ENCODE data around the gene ABCC6.

ABCC6 gene

DNA sequence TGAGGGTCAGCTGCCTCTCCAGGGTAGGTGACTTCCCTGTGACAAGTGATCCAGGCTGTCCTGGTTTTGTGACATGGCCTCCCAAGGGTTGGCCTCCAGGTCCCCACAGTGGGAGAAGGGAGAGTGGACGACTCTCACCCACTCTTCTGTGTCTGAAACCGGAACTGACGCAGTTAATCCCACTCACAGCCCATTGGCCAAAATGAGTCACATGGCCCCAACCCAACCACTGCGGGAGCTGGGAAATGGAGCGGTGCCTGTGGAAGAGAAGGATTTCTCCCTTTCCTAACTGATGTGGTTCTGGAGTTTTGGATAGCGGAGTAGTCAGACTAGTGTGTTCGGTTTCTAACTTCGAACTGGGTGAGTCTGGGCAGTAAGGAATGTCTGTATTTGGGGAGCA lies 79.4 kb downstream of the ABCC6 start:
- no peak for DNase-seq (ENCODE audit: low read depth in 1 of 2, low spot score in 1 of 2)

DNA sequence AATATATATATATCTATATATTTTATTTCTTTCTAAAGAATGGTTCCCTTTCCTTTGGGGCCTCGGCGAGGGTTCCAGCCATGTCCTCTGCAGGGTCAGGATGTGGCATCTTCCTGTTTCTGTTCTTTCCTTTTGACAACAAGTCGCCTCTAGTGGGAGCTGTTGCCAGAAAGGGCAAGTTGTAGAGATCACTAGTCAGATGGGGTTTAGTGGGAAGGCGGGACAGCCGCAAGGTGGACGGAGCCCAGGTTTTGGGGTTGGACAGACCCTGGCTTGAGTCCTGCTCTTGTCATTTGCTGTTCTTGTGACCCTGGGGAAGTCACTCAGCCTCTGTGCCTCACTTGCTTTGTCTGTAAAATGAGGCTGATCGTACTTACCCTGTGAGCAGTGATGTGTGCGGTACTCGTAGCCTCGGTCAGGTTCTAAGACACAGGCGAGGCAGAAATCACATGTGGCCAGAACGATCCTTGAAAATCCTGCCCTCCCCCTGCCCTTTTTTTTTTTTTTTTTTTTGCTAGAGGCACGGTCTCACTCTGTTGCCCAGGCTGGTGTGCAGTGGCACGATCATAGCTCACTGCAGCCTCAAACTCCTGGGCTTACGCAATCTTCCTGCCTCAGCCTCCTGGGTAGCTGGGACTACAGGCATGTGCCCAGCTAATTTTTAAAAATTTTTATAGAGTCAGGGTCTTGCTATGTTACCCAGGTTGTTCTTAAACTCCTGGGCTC lies 80.1 kb downstream of the ABCC6 start:
- DNase-seq (ENCODE audit: low read depth in 1 of 2, low spot score in 1 of 2): no peak

DNA sequence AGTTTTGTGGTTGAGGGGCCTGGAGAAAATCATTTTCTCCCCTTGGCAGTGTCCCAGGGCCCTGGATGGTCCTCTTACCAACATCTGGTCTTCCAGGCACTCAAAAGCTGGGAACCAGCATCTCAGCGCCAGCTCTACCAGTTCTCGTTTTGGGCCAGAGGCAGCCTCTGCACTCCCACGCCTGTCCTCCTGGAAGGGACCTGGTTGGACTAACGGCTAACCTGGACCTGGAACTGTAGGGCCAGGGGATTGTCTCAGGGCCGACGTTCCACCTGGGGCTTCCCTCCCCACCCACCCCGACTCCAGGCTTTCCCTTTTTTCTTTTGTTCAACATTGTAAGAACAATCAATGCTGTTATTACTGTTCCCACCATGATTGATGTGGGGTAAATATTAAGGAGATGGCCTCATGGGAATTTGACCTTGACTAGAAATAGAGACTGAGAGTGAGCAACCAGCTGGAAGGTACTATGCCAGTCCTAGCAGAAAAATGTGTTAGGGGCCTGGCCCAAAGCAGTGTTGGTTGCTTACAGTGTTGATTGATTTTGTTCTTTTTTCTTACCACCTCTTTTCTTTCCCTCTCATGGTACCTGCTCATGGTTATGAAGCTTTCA lies 81.4 kb downstream of the ABCC6 start:
- DNase-seq (ENCODE audit: low read depth in 1 of 2, low spot score in 1 of 2): no peak

DNA sequence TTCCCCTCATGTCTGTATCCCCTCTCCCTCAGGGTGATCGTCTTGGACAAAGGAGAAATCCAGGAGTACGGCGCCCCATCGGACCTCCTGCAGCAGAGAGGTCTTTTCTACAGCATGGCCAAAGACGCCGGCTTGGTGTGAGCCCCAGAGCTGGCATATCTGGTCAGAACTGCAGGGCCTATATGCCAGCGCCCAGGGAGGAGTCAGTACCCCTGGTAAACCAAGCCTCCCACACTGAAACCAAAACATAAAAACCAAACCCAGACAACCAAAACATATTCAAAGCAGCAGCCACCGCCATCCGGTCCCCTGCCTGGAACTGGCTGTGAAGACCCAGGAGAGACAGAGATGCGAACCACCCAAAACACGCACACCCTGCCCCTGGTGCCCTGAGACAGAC lies 82.2 kb downstream of the ABCC6 start:
- no peak for DNase-seq (ENCODE audit: low read depth in 1 of 2, low spot score in 1 of 2)

DNA sequence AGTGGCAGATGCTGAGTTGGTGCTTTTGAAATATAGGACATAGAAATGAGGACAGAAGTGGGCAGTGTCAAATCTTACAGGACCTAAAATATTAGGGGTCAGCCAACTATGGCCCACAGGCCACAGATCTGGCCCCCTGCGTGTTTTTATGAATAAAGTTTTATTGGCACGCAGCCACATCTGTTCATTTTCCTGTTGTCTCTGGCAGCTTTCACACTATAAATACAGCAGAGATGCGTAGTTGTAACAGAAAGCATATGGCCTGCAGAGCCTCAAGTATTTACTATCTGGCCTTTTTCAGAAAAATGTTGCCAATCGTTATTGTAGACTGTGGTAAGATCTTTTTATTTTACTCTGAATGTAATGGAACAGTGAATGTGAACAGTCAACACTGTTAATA lies 82.8 kb downstream of the ABCC6 start:
- no peak for DNase-seq (ENCODE audit: low read depth in 1 of 2, low spot score in 1 of 2)

DNA sequence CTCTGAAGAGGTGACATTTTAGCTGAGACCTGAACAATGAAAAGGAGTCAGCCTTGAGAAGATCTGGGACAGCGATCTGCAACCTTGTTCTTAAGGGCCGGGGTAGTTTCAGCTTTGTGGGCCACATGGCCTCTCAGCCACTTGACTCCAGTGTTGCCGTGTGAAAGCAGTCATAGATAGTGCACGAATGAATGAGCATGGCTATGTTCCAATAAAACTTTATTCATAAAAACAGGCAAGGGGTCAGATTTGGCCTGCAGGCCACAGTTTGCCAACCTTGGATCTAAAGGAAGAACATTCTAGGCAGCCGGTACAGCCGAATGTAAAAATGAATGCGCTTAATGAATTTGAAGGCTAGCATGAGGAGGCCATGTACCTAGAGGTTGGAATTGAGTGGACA lies 83.5 kb downstream of the ABCC6 start:
- no peak for DNase-seq (ENCODE audit: low read depth in 1 of 2, low spot score in 1 of 2)

DNA sequence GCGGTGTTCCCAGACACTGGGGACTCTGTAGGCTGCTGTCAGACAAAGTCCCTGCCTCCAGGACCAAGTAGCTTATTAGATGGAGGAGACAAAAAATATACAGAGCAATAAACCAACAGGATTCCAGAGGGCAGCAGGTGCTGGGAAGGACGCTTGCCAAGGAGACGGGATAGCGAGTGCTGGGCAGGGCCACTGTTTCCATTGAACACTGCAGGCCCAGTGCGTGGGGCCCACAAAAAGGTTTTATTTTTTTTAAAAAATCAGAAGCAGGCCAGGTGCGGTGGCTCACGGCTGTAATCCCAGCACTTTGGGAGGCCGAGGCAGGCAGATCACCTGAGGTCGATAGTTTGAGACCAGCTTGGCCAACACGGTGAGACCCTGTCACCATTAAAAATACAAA lies 84.2 kb downstream of the ABCC6 start:
- no peak for DNase-seq (ENCODE audit: low read depth in 1 of 2, low spot score in 1 of 2)

DNA sequence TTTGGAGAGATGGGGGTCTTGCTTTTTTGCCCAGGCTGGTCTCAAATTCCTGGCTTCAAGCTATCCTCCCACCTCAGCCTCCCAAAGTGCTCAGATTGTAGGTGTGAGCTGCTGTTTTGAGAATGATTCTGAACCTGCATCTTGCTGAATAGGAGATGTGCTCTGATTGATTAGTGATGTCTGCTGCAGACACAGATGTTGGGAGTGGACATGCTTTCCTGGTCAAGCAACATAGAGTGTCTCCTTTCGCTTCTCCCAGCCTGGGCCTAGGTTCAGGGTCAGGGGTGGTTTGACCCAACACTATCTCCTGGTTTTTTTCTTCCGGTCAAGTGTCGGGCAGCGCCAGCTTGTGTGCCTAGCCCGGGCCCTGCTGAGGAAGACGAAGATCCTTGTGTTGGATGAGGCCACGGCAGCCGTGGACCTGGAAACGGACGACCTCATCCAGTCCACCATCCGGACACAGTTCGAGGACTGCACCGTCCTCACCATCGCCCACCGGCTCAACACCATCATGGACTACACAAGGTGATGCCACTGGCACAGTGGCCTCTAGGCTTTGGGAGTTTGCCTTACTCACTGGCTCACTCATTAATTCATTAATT lies 85.2 kb downstream of the ABCC6 start:
- no peak for DNase-seq (ENCODE audit: low read depth in 1 of 2, low spot score in 1 of 2)

DNA sequence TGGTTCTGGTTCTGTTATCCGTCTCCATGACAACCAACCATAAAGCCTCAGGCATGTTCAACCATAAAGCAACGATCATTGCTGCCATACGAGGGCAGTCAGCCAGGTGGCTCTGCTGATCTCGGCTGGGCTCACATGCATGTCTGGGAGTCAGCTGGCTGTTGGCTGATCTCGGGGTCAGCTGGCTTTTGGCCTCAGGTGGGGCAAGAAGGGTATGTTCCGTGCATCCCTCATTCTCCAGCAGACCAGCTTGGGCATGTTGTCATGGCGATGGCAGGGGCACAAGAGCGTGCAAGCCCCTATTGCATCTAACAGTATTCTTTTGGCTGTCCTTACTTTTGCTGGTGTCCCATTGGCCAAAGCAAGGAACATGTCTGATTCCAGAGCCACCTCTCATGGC lies 86.2 kb downstream of the ABCC6 start:
- DNase-seq (ENCODE audit: low read depth in 1 of 2, low spot score in 1 of 2): no peak

DNA sequence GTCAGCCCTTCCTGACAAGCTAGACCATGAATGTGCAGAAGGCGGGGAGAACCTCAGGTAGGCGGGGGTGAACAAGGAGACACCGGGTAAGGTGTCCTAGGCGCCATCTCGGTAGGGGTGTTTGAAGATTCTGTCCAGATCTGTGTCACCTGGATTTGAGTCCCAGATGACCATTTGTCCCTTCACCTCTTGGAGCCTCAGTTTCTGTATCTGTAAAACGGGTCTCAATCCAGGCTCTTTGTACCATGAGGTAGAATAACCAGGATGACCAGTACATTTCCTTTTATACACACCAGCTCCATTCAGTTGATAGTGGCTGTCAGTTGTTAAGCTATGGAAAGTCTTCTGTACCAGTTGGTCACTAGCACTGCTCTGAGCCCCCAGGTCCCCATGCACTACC lies 86.7 kb downstream of the ABCC6 start:
- no peak for DNase-seq (ENCODE audit: low read depth in 1 of 2, low spot score in 1 of 2)

DNA sequence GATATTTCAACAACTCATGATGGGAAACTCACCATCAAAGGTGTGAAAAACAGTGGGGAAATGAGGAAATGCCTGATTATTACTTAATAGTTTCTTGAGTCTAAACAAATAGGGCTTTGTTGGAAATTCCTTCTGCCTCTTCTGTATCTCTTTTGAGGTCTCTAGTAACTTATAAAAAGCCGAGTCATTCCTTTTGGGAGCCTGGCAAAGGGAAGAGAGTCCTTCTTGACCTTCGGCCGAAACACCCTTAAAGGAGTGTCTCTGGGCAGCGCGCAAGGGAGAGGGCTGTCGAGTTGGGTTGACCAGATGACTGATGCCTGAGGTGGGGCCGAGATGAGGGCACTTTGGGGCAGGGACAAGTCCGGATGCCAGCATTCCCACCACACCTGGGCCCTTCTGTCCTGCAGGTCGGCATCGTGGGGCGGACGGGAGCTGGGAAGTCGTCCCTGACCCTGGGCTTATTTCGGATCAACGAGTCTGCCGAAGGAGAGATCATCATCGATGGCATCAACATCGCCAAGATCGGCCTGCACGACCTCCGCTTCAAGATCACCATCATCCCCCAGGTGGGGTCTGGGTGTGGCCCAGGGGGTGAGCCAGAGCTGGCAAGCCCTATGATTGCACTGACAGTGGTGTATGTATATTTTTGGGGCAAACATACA lies 89.2 kb downstream of the ABCC6 start:
- DNase-seq (ENCODE audit: low read depth in 1 of 2, low spot score in 1 of 2): no peak

DNA sequence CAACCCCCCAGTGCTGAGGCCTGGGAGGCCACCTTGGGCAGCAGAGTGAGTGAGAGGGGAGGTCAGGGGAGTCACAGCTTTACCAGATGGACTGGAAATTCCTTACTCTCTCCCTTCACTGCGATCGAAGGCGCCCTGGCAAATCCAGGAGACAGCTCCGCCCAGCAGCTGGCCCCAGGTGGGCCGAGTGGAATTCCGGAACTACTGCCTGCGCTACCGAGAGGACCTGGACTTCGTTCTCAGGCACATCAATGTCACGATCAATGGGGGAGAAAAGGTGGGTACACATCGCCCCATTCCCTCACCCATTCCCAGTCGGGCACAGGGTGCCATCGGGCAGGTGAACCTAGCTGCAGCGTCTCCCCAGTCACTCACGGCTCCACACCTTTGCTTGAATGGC lies 91.6 kb downstream of the ABCC6 start:
- no peak for DNase-seq (ENCODE audit: low read depth in 1 of 2, low spot score in 1 of 2)

DNA sequence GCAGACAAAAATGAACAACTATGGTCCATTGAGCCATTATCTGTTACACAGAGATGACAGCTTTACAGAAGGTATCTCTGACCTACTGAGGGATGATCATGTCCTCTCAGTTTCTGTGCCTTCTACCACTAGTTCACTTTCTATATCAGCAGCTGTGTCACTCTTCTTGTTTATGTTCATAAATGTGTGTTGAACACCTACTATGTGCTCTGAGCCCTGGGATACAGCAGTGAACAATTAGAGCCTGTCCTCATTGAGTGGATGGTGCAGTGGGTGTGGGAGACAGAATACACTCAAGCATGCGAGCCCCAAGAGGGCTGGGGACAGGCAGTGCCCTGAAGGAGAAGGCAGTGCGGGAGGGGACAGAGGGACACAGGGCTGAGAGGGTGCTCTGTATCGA lies 92.1 kb downstream of the ABCC6 start:
- no peak for DNase-seq (ENCODE audit: low read depth in 1 of 2, low spot score in 1 of 2)

DNA sequence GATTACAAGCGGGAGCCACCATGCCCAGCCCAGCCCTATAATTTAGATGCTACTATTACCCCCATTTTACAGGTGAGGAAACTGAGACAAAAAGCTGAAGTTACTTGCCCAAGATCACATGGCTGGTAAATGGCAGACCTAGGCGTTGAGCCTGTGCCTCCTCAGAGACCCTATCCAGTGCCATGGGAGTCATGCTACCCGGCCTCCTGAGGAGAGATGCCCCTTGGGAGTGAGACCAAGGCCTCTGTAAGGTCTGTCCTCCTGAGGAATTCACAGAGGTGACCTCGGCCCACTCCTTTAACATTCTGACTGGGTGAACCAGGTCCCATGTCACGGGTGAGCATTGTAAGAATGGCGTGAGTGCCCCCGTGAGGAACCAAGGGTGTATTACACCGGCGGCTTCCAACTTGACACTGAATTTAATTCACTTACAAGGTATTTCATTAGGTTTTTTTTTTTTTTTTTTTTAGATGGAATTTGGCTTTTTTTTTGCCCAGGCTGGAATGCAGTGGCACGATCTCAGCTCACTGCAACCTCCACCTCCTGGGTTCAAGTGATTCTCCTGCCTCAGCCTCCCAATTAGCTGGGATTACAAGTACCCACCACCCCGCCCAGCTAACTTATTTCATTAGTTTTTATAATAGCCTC lies 95.7 kb downstream of the ABCC6 start:
- DNase-seq (ENCODE audit: low read depth in 1 of 2, low spot score in 1 of 2): peak; percentile 28 to 38

DNA sequence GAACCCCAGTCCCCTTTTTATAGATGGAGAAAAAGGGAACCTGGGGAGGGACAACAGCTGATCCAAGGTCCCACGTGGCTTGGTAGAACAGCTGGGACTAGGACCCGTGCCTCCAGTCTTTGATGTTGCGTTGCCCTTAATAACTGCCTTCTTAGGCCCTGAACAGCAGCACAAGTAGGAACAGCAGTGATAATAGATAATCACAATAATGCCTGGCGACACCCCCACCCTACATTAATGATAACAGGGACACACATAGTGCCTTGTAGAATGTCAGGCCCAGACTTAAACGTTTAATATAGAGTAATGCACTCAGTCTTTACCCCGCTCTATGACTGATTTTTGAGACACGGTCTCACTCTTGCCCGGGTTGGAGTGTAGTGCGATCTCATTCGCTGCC lies 96.4 kb downstream of the ABCC6 start:
- DNase-seq (ENCODE audit: low read depth in 1 of 2, low spot score in 1 of 2): no peak

DNA sequence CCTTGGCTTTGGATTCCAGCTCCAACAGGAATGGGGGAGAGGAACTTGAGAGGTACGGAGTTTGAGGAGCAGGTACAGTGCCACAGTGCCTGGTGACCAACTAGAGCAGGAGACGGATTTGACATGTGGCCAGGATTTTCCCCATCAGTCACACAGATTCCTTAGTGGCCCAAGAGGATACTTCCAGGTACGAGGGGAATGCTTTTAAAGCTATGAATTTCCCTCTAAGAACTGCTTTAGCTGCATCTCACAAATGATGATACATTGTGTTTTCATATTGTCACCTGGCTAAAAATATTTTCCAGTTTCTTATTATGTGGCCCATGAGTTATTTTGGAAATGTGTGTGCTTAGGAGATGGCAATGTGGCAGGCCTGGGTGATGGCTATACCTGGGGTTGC lies 98.3 kb downstream of the ABCC6 start:
- no peak for DNase-seq (ENCODE audit: low read depth in 1 of 2, low spot score in 1 of 2)

DNA sequence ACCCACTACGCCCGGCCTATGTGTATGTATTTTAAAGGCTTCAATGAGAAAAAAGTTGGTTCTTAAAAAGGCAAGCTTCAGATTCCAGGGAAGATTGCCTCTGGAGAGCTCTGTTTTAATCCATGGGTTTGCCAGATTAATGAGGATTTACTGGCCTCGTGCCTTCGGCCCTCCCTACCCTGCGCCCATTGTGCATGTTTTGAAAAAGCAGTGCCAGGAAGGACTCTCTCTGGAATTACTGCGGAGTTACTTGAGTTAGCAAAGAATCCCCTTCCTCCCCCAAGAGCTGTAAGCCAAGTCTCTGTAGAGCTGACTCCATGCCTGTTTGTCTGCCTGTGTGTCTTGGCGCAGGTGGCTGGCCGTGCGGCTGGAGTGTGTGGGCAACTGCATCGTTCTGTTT lies 98.9 kb downstream of the ABCC6 start:
- DNase-seq (ENCODE audit: low read depth in 1 of 2, low spot score in 1 of 2): no peak

DNA sequence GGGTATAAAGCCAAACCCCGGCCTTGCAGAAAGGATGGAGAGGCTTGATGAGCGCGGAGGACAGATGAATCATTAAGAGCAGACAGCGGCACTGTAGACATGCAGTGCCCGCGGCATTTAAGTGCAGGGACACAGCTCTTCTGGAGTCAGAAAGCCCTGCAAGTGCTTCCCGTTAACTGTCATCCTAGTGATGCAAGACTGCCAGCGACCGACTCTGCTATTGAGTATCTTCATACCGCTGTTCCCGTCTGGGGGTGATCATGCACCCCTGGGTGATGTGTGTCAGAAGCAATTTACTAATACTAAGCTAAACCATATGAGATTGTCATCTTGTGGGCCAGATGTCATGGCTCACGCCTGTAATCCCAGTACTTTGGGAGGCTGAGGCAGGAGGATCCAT lies 101.0 kb downstream of the ABCC6 start:
- DNase-seq (ENCODE audit: low read depth in 1 of 2, low spot score in 1 of 2): no peak

DNA sequence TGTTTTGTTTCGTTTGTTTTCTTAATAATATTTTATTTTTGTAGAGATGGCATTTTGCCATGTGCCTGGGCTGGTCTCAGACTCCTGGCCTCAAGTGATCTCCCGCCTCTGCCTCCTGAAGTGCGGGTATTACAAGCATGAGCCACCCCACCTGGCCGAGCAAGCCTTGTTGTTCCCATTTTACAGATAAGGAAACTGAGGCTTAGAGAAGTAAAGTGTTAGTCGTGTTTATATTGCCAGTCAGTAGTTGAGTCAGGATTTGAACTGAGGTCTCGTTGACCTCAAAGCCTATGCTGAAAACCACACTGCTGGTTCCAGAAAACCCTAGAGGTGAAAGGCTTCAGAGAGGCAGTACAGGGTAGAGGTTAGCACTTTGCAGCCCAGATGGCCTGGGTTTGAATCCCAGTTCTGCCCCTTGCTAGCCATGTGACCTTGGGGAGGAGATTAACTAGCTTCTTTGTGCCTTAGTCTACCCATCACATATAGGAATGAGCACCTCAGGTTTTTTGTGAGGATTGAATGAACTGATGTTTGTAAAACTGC lies 102.0 kb downstream of the ABCC6 start:
- DNase-seq (ENCODE audit: low read depth in 1 of 2, low spot score in 1 of 2): no peak

DNA sequence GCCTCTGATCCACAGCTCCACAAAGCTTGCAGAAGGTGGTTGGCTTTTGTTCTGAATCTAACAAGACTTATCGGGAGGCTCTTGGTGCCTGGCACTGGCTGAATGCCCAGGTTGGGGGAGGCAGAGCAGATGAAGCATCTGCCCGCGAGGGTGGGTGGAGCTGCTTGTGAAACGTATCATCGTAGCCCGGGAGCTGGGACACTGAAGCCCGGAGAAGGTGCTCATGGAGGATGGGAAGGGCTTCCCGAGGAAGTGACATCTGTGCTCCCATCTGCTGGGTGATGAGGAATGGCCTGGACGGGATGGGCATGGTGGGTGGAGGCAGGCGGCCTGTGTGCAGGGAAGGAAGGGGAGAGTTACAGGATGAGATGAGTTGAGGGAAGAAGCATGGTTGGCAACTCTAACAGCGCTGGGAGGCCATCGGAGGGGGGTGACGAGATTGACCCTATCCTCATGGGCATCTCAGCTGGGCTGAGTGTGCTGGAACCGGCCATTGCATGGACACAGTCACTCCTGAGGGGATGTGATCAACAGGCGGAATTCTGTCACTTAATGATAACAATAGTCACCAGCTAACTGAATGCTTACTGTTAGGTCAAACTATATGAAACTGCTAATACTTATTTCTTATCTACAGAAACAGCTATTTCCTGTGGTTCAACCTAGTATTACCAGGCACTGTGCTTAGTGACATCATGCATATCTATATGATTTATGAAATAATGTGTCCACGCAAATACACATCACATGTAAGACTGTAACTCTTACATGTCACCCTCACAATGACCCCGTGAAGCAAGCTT lies 102.7 kb downstream of the ABCC6 start:
- no peak for DNase-seq (ENCODE audit: low read depth in 1 of 2, low spot score in 1 of 2)

DNA sequence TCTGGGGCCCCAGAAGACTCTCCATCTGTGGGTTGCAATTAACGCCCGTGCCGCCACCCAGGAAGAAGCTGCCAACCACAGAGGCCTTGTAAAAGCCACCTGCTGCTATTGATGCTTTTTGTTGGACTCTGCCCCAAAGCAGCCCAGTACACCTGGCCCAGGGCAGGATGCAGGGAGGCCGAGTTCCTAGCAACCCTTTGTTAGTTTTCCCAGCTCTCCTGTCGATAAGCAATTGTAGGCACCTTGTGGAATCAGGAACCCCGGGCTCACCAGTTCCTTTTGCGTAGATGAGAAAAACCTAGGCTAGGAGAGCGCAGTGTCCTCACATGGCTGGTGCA lies 103.3 kb downstream of the ABCC6 start:
- no peak for DNase-seq (ENCODE audit: low read depth in 1 of 2, low spot score in 1 of 2)
